A673 (cell line): ENCODE results near the gene RFPL3. TPM values are rescaled to one million over a fixed set of nuclear protein-coding genes. Genes with fewer than 3 reads are reported as not detected.
"Not testable (repeated sequence)": the region's sequence is repeated elsewhere in the genome, so short reads cannot be mapped to it uniquely, and the experiment has no call there.

Source experiments
- BruUV-seq: library from RNA; stranded (reverse); fragments of 400-500 nt; replicated peaks from 2 replicates; lab custom pipeline; 2021; lab: Mats Ljungman, UMichigan
- CTCF ChIA-PET: fragments of 300-600 bp; sonication (Branson Sonifier 250); formaldehyde crosslinking; loops from one replicate; lab custom pipeline; 2022; ENCODE audit warnings: antibody characterized with exemption; lab: Charles Lee
- POLR2A ChIA-PET: fragments of 300-600 bp; sonication (Branson Sonifier 250); formaldehyde crosslinking; loops from one replicate; lab custom pipeline; 2022; ENCODE audit warnings: antibody characterized with exemption; ENCODE audit not compliant: low non-redundant PET; lab: Charles Lee
- DNase-seq: peaks from one replicate; pipeline ENCODE4 v3.0.0-alpha.2; 2015; ENCODE audit warnings: low spot score
- H3K27ac ChIP-seq: fragments of 200-600 bp; sonication (generic); 2 replicates; pipeline ENCODE4 v1.5.1; 2016; ENCODE audit warnings: mixed run types, low read depth, mild to moderate bottlenecking, mixed read lengths, antibody characterized with exemption, low read length; ENCODE audit not compliant: poor library complexity, severe bottlenecking
- H3K27me3 ChIP-seq: fragments of 200-600 bp; sonication (generic); replicated peaks from 2 replicates; pipeline ENCODE4 v1.6.1; 2017; ENCODE audit warnings: mixed run types, low read depth, mild to moderate bottlenecking, mixed read lengths, antibody characterized with exemption, low read length; ENCODE audit not compliant: insufficient read depth, poor library complexity
- H3K36me3 ChIP-seq: fragments of 200-600 bp; sonication (generic); 2 replicates; pipeline ENCODE4 v1.6.1; 2016; ENCODE audit warnings: mixed run types, mild to moderate bottlenecking, mixed read lengths, antibody characterized with exemption, low read length; ENCODE audit not compliant: insufficient read depth, poor library complexity, severe bottlenecking
- H3K4me1 ChIP-seq: fragments of 200-600 bp; sonication (generic); 2 replicates; pipeline ENCODE4 v1.6.1; 2017; ENCODE audit warnings: mixed run types, mild to moderate bottlenecking, mixed read lengths, antibody characterized with exemption, low read length; ENCODE audit not compliant: insufficient read depth, poor library complexity, severe bottlenecking
- H3K4me3 ChIP-seq: fragments of 200-600 bp; sonication (generic); 2 replicates; pipeline ENCODE4 v1.5.1; 2016; ENCODE audit warnings: low read depth, mixed run types, mild to moderate bottlenecking, mixed read lengths, low read length; ENCODE audit not compliant: poor library complexity, severe bottlenecking
- H3K9me3 ChIP-seq: fragments of 200-600 bp; sonication (generic); 2 replicates; pipeline ENCODE4 v1.6.1; 2016; ENCODE audit warnings: mixed run types, low read depth, mild to moderate bottlenecking, mixed read lengths, antibody characterized with exemption, low read length; ENCODE audit not compliant: poor library complexity, severe bottlenecking
- CTCF ChIP-seq: fragments of 300-800, 200-600 bp; sonication (generic); conservative IDR thresholded peaks from 2 replicates; pipeline ENCODE4 v1.5.1; 2017; ENCODE audit warnings: low read depth, mild to moderate bottlenecking, antibody characterized with exemption, low read length, moderate library complexity, mixed read lengths
- EZH2 ChIP-seq: fragments of 200-600 bp; sonication (generic); IDR thresholded peaks from 2 replicates; pipeline ENCODE4 v1.6.1; 2017; ENCODE audit warnings: borderline replicate concordance, low read depth, mild to moderate bottlenecking, mixed read lengths, antibody characterized with exemption, low read length; ENCODE audit not compliant: poor library complexity, severe bottlenecking
- intact Hi-C: fragments of 100-400 bp; cut with micrococcal nuclease; formaldehyde crosslinking; loops from one replicate; pipeline ENCODE4 v1.10.0; 2022; ENCODE audit not compliant: unreplicated experiment
- total RNA-seq: library from RNA; stranded (reverse); gene quantifications from 2 replicates; pipeline ENCODE4 v1.2.3, GENCODE V29; 2021

The RFPL3 gene
- total RNA-seq, 1 experiment from 2014 or later, result not detected

DNA sequence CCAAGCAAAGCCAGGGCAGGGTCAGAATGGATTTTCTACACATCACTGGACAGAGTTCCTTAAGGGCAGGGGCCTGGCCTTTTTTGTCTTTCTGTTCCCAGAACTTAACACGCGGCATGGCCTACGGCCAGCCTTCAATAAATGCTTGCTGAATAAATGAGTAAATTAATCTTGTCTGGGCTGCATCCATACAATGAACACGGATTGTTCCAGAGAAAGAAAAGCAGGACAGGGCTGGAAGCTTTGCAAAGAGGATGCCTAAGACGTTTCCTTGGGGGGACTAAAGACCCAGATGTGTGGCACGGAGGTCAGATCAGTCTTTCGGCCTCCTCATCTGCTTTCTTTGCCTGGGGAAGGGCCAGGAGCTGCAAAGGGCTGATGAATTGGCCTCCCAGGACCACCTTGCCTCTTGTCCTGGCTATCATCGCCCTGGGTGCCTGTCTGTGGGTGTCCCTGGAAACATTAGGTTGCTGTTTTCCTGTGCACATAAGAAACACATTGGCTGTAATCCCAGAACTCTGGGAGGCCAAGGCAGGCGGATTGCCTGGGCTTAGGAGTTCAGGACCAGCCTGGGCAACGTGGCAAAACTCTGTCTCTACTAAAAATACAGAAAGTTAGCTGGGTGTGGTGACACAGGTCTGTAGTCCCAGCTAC lies 20.8 kb upstream of the RFPL3 start:
- no peaks in the 10 kb centered on the region for H3K9me3 ChIP-seq
- BruUV-seq, result no TSS peak
- ChIA-PET POLR2A (interaction anchor here (0.8 kb wide), 1 partner anchor 350 kb away, joined by 3 read pairs; no protein-coding TSS in a partner anchor), CTCF (no interaction called here)
- no peak overlapping the region for H3K4me3 ChIP-seq
- H3K4me1 ChIP-seq, result no peaks in the 10 kb centered on the region
- H3K36me3 ChIP-seq, result no peaks in the 10 kb centered on the region
- no peak overlapping the region for H3K27ac ChIP-seq
- DNase-seq, result no peak
- no peaks in the 10 kb centered on the region for H3K27me3 ChIP-seq
- intact Hi-C loops, result no loop called here
- TF ChIP-seq CTCF, result no peak
- no peak for TF ChIP-seq EZH2

- BruUV-seq, result not testable (repeated sequence)
Measured at GRCh38 chr22:32337425-32337824, 20.2 kb upstream of the RFPL3 start.

GRCh38 chr22:32338757-32339156 lies 18.9 kb upstream of the RFPL3 start:
- ChIA-PET POLR2A (no interaction called here), CTCF (no interaction called here)
- Histone ChIP-seq H3K9me3 (no peaks in the 10 kb centered on the region), H3K4me1 (no peaks in the 10 kb centered on the region), H3K4me3 (no peak overlapping the region), H3K27me3 (no peaks in the 10 kb centered on the region), H3K36me3 (no peaks in the 10 kb centered on the region), H3K27ac (no peak overlapping the region)
- no peak for DNase-seq
- no peak for TF ChIP-seq EZH2
- TF ChIP-seq CTCF, result no peak
- no TSS peak for BruUV-seq
- intact Hi-C loops, result no loop called here

More at GRCh38 chr22:32337425-32337824, 20.2 kb upstream of the RFPL3 start:
- H3K4me3 ChIP-seq, H3K27ac ChIP-seq, POLR2A ChIA-PET, CTCF ChIA-PET, H3K27me3 ChIP-seq, H3K36me3 ChIP-seq, DNase-seq, H3K4me1 ChIP-seq, intact Hi-C loops, H3K9me3 ChIP-seq: not testable (repeated sequence)
